HEK293 (cell line): ENCODE data around the gene TRMT112.

Source experiments
- GLI2 ChIP-seq: fragments of 450-650 bp; formaldehyde crosslinking; IDR thresholded peaks from 2 replicates; pipeline ENCODE4; 2017; ENCODE audit warnings: missing biosample characterization, missing genetic modification characterization, low read depth, borderline replicate concordance
- ZBTB21 ChIP-seq: fragments of 450-650 bp; formaldehyde crosslinking; IDR thresholded peaks from 2 replicates; pipeline ENCODE4 v1.5.1; 2017; ENCODE audit warnings: missing biosample characterization, missing genetic modification characterization
- ZBTB8A ChIP-seq: fragments of 450-650 bp; formaldehyde crosslinking; IDR thresholded peaks from 2 replicates; pipeline ENCODE4 v1.5.1; 2016; ENCODE audit warnings: missing biosample characterization, missing genetic modification characterization
- ZNF239 ChIP-seq: fragments of 450-650 bp; formaldehyde crosslinking; IDR thresholded peaks from 2 replicates; pipeline ENCODE4 v1.5.1; 2016; ENCODE audit warnings: missing biosample characterization, missing genetic modification characterization
- ZNF24 ChIP-seq: fragments of 450-650 bp; formaldehyde crosslinking; IDR thresholded peaks from 2 replicates; pipeline ENCODE4 v1.5.1; 2016; ENCODE audit warnings: missing biosample characterization, missing genetic modification characterization
- ZNF558 ChIP-seq: fragments of 450-650 bp; formaldehyde crosslinking; IDR thresholded peaks from 2 replicates; pipeline ENCODE4 v1.5.1; 2016; ENCODE audit warnings: missing biosample characterization, missing genetic modification characterization
- ZNF561 ChIP-seq: fragments of 450-650 bp; IDR thresholded peaks from 2 replicates; pipeline ENCODE4 v1.5.1; 2018; ENCODE audit warnings: missing biosample characterization, missing genetic modification characterization, borderline replicate concordance
- ZNF747 ChIP-seq: fragments of 450-650 bp; formaldehyde crosslinking; IDR thresholded peaks from 2 replicates; pipeline ENCODE4 v1.5.1; 2016; ENCODE audit warnings: missing biosample characterization, missing genetic modification characterization
- ZNF76 ChIP-seq: fragments of 450-650 bp; formaldehyde crosslinking; IDR thresholded peaks from 2 replicates; pipeline ENCODE4; 2016; ENCODE audit warnings: low read depth, missing biosample characterization, missing genetic modification characterization, borderline replicate concordance
- ZNF785 ChIP-seq: fragments of 450-650 bp; formaldehyde crosslinking; IDR thresholded peaks from 2 replicates; pipeline ENCODE4 v1.5.1; 2016; ENCODE audit warnings: missing biosample characterization, missing genetic modification characterization
- TF ChIP-seq, protein P1 (sequence below): fragments of 450-650 bp; formaldehyde crosslinking; IDR thresholded peaks from 2 replicates; pipeline ENCODE4 v1.5.1; 2016; ENCODE audit warnings: missing biosample characterization, missing genetic modification characterization
- TF ChIP-seq, protein P2 (sequence below): fragments of 450-650 bp; formaldehyde crosslinking; IDR thresholded peaks from 2 replicates; pipeline ENCODE4 v1.5.1; 2016; ENCODE audit warnings: missing biosample characterization, missing genetic modification characterization

DNA sequence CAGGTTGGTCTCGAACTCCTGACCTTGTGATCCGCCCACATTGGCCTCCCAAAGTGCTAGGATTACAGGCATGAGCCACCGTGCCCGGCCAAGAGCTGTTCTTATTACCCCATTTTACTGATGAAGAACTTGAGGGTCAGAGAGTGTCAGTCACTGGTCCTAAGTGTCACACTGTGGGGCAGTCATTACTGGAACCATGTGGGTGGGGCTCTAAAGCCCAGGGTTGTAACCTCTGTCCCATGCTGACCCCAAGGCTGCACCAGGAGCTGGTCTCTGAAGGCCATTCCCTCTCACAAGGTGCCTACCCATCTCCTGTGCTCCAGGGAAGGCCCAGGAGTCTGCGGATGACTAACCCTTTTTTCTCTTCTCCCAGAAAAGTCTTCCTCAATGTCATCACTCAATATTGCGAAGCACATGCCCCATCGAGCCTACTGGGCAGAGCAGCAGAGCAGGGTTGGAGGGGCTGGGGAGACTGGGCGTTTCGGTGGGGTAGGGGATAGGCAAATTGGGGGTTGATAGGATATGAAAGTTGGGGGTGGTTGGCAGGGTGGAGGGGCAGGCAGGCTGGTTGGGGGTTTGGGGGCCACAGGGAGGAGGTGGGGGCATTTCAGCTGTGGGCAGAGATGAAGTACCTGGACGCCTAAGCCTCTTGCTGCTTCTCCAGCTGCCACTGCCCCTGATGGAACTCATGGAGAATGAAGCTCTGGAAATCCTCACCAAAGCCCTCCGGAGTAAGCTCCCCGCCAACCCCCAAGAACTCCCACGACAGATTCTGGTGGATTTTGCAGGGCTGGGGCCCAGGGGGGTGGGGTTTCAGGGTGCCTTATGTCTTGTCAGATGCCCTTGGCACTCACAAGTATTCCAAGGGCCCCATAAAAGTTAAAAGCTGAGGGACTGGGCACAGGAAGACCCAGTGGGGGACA, 14.0 kb downstream of the TRMT112 start:
- no peak for TF ChIP-seq ZBTB8A (tag by site-specific recombination)
- TF ChIP-seq, protein P1, sequence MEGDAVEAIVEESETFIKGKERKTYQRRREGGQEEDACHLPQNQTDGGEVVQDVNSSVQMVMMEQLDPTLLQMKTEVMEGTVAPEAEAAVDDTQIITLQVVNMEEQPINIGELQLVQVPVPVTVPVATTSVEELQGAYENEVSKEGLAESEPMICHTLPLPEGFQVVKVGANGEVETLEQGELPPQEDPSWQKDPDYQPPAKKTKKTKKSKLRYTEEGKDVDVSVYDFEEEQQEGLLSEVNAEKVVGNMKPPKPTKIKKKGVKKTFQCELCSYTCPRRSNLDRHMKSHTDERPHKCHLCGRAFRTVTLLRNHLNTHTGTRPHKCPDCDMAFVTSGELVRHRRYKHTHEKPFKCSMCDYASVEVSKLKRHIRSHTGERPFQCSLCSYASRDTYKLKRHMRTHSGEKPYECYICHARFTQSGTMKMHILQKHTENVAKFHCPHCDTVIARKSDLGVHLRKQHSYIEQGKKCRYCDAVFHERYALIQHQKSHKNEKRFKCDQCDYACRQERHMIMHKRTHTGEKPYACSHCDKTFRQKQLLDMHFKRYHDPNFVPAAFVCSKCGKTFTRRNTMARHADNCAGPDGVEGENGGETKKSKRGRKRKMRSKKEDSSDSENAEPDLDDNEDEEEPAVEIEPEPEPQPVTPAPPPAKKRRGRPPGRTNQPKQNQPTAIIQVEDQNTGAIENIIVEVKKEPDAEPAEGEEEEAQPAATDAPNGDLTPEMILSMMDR (tag by site-specific recombination), result no peak
- no peak for TF ChIP-seq ZNF785 (tag by site-specific recombination)
- TF ChIP-seq, protein P2, sequence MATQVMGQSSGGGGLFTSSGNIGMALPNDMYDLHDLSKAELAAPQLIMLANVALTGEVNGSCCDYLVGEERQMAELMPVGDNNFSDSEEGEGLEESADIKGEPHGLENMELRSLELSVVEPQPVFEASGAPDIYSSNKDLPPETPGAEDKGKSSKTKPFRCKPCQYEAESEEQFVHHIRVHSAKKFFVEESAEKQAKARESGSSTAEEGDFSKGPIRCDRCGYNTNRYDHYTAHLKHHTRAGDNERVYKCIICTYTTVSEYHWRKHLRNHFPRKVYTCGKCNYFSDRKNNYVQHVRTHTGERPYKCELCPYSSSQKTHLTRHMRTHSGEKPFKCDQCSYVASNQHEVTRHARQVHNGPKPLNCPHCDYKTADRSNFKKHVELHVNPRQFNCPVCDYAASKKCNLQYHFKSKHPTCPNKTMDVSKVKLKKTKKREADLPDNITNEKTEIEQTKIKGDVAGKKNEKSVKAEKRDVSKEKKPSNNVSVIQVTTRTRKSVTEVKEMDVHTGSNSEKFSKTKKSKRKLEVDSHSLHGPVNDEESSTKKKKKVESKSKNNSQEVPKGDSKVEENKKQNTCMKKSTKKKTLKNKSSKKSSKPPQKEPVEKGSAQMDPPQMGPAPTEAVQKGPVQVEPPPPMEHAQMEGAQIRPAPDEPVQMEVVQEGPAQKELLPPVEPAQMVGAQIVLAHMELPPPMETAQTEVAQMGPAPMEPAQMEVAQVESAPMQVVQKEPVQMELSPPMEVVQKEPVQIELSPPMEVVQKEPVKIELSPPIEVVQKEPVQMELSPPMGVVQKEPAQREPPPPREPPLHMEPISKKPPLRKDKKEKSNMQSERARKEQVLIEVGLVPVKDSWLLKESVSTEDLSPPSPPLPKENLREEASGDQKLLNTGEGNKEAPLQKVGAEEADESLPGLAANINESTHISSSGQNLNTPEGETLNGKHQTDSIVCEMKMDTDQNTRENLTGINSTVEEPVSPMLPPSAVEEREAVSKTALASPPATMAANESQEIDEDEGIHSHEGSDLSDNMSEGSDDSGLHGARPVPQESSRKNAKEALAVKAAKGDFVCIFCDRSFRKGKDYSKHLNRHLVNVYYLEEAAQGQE (tag by site-specific recombination), result no peak
- TF ChIP-seq ZNF24, result no peak
- TF ChIP-seq ZBTB21 (tag by site-specific recombination), result no peak
- TF ChIP-seq ZNF558, result no peak
- TF ChIP-seq ZNF239 (tag by site-specific recombination), result no peak
- no peak for TF ChIP-seq ZNF561
- no peak for TF ChIP-seq GLI2 (tag by site-specific recombination)
- TF ChIP-seq ZNF747 (tag by site-specific recombination), result no peak
- no peak for TF ChIP-seq ZNF76
